ENCODE results near the gene SP4. TPM values are rescaled to one million over a fixed set of nuclear protein-coding genes. Genes with fewer than 3 reads are reported as not detected.

Gene SP4
- total and polyA plus RNA-seq, 8 donors = 1.3 to 5.1 (median 3.3) TPM

- no peaks in the 10 kb centered on the region for H3K9me3 ChIP-seq
- intact Hi-C loops (cut with DNase I) = no loop called here
- no peak overlapping the region for H3K27ac ChIP-seq
- H3K4me3 ChIP-seq = no peak overlapping the region
- DNase-seq (no peak), FAIRE-seq (no peak), ATAC-seq (no peak)
- whole genome bisulfite sequencing, 2 donors = 71 to 81% methylated on average over 3 of the region's 3 CpGs
- H3K27me3 ChIP-seq = no peaks in the 10 kb centered on the region
- TF ChIP-seq, protein P1, sequence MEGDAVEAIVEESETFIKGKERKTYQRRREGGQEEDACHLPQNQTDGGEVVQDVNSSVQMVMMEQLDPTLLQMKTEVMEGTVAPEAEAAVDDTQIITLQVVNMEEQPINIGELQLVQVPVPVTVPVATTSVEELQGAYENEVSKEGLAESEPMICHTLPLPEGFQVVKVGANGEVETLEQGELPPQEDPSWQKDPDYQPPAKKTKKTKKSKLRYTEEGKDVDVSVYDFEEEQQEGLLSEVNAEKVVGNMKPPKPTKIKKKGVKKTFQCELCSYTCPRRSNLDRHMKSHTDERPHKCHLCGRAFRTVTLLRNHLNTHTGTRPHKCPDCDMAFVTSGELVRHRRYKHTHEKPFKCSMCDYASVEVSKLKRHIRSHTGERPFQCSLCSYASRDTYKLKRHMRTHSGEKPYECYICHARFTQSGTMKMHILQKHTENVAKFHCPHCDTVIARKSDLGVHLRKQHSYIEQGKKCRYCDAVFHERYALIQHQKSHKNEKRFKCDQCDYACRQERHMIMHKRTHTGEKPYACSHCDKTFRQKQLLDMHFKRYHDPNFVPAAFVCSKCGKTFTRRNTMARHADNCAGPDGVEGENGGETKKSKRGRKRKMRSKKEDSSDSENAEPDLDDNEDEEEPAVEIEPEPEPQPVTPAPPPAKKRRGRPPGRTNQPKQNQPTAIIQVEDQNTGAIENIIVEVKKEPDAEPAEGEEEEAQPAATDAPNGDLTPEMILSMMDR (IDR thresholded peaks at IDR 0.05) = no peak
- no peaks in the 10 kb centered on the region for H3K4me1 ChIP-seq
- no peaks in the 10 kb centered on the region for H3K36me3 ChIP-seq
Observed at GRCh38 chr7:21550076-21550475, 122.2 kb downstream of the SP4 start.

- DNase-seq (no peak), FAIRE-seq (no peak), ATAC-seq (peak in 2 of 4 donors; percentile 31 to 35)
- H3K27ac ChIP-seq = no peak overlapping the region
- no peaks in the 10 kb centered on the region for H3K36me3 ChIP-seq
- TF ChIP-seq, protein P1 (IDR thresholded peaks at IDR 0.05) = no peak
- H3K27me3 ChIP-seq = no peaks in the 10 kb centered on the region
- no peaks in the 10 kb centered on the region for H3K9me3 ChIP-seq
- no peak overlapping the region for H3K4me3 ChIP-seq
- no peaks in the 10 kb centered on the region for H3K4me1 ChIP-seq
- WGBS, 2 donors = 59 to 66% methylated on average over 6 of the region's 6 CpGs
- intact Hi-C loops (cut with DNase I) = no loop called here
Observed at GRCh38 chr7:21550821-21551531, 123.1 kb downstream of the SP4 start.

DNA sequence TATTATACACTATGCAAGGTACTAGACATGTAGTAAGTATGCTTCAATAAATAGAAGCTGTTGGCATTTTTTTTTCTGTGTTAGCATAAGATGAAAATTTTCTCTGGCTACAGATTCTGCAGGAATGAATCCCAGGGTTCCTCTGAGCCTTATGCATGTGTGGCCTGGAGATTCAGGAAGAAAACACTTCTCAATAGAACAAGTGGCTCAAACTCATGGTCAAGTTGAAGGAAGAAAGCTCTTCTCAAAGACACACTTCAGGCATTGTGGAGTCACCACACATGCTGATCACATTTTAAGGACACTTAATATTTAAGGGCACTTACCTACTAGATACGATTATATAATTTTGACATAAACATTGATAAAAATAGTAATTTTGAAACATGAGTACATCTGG, 134.5 kb downstream of the SP4 start:
- Histone ChIP-seq H3K9me3 (no peaks in the 10 kb centered on the region), H3K27ac (no peak overlapping the region), H3K36me3 (no peaks in the 10 kb centered on the region), H3K4me3 (no peak overlapping the region), H3K27me3 (no peaks in the 10 kb centered on the region), H3K4me1 (peaks cover 0 to 15% (median 10%) of the 10 kb centered on the region in 3 donors)
- FAIRE-seq = no peak
- DNase-seq = no peak
- 74 to 91% methylated on average over 1 of the region's 1 CpG for WGBS, 2 donors
- intact Hi-C loops (cut with DNase I) = no loop called here
- TF ChIP-seq, protein P1 (IDR thresholded peaks at IDR 0.05) = no peak
- ATAC-seq = no peak

Small RNA genes lying within 50 kb of the gene (microRNA-seq; reads per million reads assigned to microRNA genes)
- gene MIR1183 = 0 reads per million in 2 donors

Other genes starting within 250 kb of the SP4 start
- 1 to 10 TPM in 4 of 6 donors, under 1 TPM in 2; 0.46 to 3.8 (median 1.1) TPM for gene DNAH11, start 115.0 kb downstream of the SP4 start, total RNA-seq
- 1 to 10 TPM in 1 of 2 donors, under 1 TPM in 1; 0.68 to 1.5 TPM for gene DNAH11, start 115.0 kb downstream of the SP4 start, polyA plus RNA-seq

Measured in pancreas (tissue), 10 donors.